PFSK-1 (cell line): ENCODE data around the gene CYBRD1.

Experiments
- FOXP2 ChIP-seq: optimal IDR thresholded peaks from 2 replicates; pipeline ENCODE3; 2011; ENCODE audit warnings: borderline replicate concordance, control low read depth, inconsistent platforms; ENCODE audit not compliant: insufficient read depth; ENCODE audit errors: extremely low read length, extremely low read depth
- POLR2AphosphoS5 ChIP-seq: IDR thresholded peaks from 2 replicates; pipeline ENCODE4 v1.6.1; 2012; ENCODE audit warnings: low read depth, mild to moderate bottlenecking, control low read depth, low read length, moderate library complexity
- SIN3A ChIP-seq: IDR thresholded peaks from 2 replicates; pipeline ENCODE4 v1.6.1; 2012; ENCODE audit warnings: mild to moderate bottlenecking, low read length, moderate library complexity, borderline replicate concordance; ENCODE audit not compliant: insufficient read depth
- TAF1 ChIP-seq: IDR thresholded peaks from 2 replicates; pipeline ENCODE4 v1.6.1; 2012; ENCODE audit warnings: low read length, control low read depth, borderline replicate concordance; ENCODE audit not compliant: insufficient read depth
- TF ChIP-seq, protein P1 (sequence below), 2 experiments: IDR thresholded peaks; 2 replicates each; pipeline versions ENCODE4 v1.6.1 to v1.8.0; 2011 to 2012; ENCODE audit warnings: low read depth in 2 of 2, low read length in 2 of 2, control low read depth in 1 of 2, inconsistent platforms in 1 of 2, mild to moderate bottlenecking in 1 of 2, moderate library complexity in 1 of 2; ENCODE audit not compliant: insufficient read depth in 1 of 2

Gene CYBRD1

DNA sequence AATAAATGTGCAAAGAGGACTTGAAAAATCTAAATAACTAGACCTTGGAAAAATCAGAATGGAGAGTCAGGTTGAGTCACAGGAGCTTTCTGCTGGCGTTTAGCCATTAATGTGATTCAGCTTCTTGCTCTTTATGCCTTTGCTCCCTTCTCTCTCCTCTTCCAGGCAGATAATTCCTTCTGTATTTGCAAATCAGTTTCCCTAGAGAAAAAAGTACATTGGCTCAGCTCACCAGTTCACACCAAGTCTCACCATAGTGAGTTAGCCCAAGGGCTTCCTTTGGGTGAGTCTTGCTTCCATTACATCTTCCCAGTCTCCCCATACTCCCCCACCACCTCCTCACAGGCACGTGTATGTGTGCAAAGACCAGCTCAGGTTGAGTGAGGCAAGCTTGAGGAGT lies 73.6 kb downstream of the CYBRD1 start:
- TF ChIP-seq SIN3A, result no peak

DNA sequence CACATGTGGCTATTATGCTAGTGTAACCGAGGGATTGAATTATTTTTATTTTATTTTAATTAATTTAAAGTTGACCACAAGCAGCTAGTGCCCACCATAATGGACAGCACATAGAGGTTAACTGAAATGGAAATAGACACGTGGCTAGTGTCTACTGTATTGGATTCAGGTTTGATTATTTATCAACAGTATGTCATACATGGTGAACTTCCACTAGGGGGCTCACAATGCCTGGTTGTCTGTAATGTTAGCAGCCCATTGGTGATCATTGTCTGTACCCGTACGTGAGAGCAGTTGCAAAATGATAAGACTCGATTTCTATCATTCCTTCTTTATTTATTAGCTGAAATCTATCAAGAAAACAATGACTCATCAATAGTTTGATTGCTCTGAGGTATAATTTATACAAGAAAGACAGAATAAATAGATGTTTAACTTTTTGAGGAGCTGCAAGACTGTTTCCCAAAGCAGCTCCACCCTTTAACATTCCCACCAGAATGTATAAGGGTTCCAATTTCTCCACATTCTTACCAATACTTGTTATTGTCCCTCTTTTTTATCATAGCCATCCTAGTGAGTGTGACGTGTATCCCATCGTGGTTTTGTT lies 76.5 kb downstream of the CYBRD1 start:
- TF ChIP-seq FOXP2 (no peak), TAF1 (no peak), SIN3A (no peak), POLR2AphosphoS5 (no peak)
- TF ChIP-seq, protein P1, sequence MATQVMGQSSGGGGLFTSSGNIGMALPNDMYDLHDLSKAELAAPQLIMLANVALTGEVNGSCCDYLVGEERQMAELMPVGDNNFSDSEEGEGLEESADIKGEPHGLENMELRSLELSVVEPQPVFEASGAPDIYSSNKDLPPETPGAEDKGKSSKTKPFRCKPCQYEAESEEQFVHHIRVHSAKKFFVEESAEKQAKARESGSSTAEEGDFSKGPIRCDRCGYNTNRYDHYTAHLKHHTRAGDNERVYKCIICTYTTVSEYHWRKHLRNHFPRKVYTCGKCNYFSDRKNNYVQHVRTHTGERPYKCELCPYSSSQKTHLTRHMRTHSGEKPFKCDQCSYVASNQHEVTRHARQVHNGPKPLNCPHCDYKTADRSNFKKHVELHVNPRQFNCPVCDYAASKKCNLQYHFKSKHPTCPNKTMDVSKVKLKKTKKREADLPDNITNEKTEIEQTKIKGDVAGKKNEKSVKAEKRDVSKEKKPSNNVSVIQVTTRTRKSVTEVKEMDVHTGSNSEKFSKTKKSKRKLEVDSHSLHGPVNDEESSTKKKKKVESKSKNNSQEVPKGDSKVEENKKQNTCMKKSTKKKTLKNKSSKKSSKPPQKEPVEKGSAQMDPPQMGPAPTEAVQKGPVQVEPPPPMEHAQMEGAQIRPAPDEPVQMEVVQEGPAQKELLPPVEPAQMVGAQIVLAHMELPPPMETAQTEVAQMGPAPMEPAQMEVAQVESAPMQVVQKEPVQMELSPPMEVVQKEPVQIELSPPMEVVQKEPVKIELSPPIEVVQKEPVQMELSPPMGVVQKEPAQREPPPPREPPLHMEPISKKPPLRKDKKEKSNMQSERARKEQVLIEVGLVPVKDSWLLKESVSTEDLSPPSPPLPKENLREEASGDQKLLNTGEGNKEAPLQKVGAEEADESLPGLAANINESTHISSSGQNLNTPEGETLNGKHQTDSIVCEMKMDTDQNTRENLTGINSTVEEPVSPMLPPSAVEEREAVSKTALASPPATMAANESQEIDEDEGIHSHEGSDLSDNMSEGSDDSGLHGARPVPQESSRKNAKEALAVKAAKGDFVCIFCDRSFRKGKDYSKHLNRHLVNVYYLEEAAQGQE (IDR thresholded peaks at IDR 0.05; ENCODE audit: insufficient read depth in 1 of 2, low read depth in 2 of 2, low read length in 2 of 2), result no peak

DNA sequence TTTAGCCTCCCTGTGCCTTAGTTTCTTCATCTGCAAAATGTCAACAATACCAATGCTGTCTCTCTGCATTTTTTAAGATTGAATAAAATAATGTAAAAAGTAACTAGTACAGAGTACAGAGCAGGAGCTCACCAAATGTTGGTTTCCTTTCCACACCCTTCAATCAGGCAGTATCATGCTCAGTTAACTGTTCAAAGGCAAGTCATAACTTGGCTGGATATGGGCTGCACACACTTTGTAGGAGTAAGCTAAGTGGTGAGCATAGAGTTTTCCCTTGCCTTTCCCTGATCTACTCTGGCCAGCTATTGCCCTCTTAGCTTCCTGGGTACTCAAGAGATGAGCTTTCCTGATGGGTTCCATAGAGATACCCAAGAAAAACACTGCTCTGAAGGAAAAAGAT lies 77.9 kb downstream of the CYBRD1 start:
- TF ChIP-seq TAF1 (no peak), POLR2AphosphoS5 (no peak), FOXP2 (no peak), SIN3A (no peak)
- TF ChIP-seq, protein P1 (IDR thresholded peaks at IDR 0.05; ENCODE audit: insufficient read depth in 1 of 2, low read depth in 2 of 2, low read length in 2 of 2), result no peak

DNA sequence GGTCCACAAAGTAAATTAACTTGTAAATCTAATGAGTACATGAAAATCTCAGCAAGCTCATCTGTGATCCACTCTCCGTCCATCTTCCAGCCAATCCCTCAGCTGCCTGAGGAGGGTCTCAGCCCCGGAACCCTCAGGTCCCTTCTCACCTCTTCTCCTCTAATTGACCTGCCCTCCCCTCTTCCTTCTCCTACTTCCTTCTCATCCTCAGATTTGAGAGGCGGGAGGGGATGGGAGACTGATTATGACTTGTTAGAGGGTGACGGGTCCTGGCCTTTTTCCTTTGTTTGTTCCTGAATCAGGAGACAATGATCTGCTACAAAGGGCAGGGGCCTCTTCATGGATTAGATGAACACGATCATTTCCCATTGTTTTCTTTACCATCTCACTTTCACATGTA lies 80.1 kb downstream of the CYBRD1 start:
- TF ChIP-seq SIN3A (no peak), FOXP2 (no peak), POLR2AphosphoS5 (no peak), TAF1 (no peak)
- TF ChIP-seq, protein P1 (IDR thresholded peaks at IDR 0.05; ENCODE audit: insufficient read depth in 1 of 2, low read depth in 2 of 2, low read length in 2 of 2), result no peak
